Activated CD4-positive, alpha-beta T cell treated with anti-CD3 and anti-CD28 coated beads, Interleukin-2, Interleukin-4, amounts not matched to agents 100 ng/mL and 50 ng/mL, durations not matched to agents 16 hours and 8 hours (primary cell): ENCODE measurements around the gene FADS6.

Experiments
- DNase-seq: peaks from one replicate; pipeline ENCODE4 v3.0.0-alpha.2; 2020; ENCODE audit warnings: low spot score

FADS6 gene

GRCh38 chr17:74866198-74866835 is 27.1 kb downstream of the FADS6 start:
- no peak for DNase-seq

DNA sequence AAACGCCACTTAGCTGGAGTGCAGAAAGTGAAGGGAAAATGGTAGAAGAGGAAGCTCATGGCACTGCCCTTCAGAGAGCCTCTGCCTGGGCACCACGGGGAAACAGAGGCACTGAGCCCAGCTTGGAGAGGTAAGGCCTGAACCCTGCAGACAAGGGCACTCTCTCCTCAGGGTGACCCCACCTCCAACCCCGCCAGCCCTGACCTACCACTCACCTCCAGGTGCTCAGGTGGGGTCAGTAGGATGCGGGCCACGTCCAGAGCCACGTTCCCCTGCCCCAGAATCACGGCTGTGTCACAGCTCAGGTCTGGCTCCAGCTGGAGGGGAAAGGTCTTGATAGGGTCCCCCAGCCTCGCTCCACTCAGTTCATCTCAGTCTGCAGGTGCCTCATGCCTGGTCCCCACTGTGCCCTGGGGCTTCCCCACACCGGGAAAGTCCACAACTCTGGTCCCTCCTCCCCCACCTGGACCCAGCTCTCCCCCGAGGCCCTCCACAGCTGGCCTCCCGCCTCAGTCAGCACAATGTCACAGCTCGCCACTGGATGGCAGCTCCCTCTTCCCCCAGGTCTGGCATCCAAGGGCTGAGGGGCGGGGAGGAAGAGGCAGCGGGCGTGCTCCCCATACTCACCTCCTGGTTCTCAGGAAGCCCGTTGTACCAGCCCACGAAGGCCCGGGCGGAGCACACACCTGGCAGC is 27.8 kb downstream of the FADS6 start:
- no peak for DNase-seq

DNA sequence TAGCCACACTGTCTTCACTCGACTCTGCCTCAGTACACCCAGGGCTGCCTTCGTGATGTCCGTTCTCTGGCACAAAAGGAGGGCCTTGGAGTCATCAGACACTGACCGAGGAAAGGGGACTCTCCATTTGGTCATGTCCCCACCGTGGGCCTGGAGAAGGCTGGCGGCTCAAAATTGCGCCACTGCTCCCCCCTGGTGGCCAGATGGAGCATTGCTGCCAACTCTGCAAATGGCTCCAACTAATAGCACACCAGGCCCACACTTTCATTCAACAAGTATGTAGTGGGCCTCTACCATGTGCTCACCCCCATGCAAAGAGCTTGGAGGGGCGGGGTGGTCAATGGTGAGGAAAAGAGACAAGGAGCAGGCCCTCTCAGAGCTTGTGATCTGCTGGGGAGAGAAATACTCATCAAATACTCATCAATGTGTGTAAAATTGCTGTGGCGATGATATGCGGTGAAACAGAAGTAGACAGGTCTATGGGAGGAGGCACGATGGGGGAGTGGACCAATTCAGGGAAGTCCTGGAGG is 28.5 kb downstream of the FADS6 start:
- DNase-seq: peak; percentile 73

GRCh38 chr17:74864297-74864865 is 29.1 kb downstream of the FADS6 start:
- no peak for DNase-seq

DNA sequence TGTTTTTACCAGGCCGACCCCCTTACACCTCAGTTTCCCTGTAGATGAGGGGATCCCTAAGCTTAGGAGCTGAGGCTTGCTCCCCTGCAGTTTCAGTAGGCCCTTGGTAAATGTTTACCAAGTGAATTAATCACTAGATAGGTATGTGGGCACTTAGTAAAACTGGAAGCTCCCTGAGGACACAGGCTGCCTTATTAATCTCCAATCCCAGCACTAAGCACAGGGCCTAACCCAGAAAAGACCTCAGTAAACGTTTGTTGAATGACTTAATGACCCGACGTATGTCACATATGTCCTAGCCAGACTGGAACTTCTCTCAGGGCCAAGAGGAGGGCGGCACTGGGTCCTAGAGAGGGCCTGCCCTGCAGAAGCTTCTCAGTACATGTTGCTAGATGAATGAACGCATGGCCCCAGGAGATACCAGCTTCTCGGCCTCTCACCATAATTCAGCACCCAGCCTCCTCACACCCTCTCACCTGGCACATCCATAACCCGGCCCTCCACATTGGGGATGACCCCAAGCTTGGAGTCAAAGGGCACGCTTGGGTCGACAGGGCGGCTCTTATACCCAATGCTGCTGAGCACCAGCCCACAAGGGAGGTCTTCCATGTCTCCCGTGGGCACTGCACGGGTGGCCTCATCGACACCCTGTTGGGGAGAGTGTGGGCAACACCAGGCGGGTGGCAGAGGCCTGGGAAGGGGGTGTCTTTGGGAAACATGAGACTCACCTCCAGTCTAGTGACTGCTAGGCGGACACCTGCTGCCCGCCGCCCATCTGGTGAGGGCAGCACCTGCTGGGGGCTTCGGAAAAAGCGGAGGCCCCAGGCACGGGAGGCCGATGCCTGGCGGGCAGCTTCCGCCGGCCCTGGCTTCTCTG is 29.8 kb downstream of the FADS6 start:
- no peak for DNase-seq

- DNase-seq: no peak
Measured at GRCh38 chr17:74862919-74863318, 30.5 kb downstream of the FADS6 start.

GRCh38 chr17:74862108-74862901 is 31.1 kb downstream of the FADS6 start:
- DNase-seq: peak; percentile 62

- no peak for DNase-seq
Measured at GRCh38 chr17:74861662-74862107, 31.7 kb downstream of the FADS6 start.

DNA sequence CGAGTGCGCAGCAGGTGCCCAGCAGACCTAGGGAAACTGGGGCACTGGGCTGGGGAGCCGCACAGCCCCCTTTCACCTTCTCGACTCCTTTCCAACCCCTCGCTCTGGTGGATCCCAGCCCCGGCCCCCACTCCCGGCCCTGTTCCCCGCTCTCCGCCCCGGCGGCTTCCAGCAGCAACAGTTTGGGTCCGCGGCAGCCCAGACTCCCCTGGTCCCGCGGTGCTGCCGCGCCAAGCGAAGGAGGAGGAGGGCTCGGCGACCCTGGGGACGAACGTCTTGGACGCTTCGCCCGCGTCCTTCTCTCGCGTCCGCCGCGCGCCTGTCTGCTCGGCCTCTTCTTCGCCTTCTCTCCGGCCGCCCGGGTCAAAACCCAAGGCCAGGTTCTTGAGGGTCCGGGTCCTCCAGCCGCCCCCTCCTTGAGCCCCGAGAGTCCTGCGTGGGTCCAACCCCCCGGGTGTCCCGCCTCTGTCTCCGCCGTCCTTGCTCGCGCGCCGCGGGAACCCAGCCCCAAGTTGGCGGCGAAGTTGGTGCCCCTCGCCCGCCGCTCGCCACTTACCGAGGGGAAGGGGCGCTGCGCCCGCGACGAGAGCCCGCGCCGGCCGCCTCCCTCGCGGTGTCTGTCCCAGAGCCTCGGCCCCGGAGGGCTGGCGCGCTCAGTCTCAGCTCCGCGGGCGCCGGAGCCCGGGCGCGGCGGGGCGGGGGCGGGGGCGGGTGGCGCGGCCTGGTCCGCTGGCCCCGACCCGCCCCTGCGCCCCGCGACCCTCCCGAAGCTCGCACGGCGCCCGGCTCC is 32.4 kb downstream of the FADS6 start:
- no peak for DNase-seq

DNA sequence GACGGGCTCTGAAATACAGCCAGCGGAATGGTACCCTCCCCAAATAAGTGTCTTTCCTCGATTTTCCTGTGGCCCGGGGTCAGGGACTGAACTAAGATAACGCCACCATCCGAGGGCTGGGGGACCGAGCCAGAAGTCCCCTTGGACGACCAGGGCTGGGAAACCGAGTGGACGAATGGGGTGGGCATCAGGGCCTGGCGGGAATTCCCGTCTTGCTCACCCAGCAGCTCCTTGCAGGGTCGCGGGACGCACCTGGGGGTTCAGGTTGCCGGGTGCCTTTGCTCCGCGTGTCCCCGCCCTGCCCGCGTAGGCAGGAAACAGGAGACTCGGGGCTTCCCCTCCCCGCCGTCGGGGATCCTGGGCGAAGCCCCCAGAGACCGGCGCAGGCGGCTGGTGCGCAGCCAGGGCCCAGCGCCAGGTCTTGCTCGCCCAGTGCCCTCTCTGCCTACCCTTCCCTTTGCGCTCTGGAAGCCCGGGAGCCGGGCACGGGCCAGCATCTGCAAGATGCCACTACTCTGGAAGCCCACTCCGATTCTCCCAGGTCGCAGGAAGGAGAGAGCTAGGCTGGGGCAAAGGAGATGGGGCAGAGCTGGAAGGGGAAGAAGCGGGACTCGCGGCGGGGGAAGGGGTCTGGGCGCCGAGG is 33.1 kb downstream of the FADS6 start:
- no peak for DNase-seq

DNA sequence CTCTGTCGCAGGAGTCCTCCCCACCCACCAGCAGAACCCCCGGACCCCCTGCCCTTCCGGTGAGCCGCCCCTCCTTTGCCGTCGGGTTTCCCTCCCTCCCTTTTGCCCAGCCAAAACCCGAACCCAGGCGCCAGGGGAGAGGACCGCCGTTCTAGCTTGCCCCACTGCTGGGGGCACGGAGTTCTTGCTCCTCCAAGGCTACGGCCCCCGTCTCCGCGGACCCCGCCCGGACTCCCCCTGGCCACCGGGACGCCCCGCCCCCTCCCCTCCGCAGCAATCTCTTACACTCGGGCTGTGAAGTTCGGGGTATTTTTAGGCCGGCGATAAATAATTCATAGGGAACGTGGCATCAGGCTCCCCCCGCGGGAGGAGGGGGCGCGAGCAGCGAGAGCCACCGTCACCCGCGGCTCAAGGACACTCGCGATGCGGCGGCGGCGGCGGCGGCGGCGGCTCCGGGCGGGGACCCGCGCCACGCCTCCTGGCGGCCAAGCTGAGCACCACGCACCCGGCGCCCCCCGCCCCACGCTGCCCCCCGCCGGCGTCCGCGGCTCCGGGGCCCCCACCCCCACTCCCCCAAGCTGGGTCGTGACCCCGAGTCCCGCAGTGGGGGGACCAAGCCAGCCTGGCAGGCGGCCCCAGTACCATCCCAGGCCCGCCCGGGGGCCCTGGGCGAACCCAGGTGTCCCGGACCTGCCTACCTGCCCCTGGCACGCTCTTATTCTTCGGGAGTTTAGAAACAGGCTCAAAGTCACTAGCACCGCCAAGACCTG is 33.8 kb downstream of the FADS6 start, which contains the start of gene GRIN2C:
GRIN2C (minus strand) TSS at position 427 of the 770 bp plus-strand sequence. CDS start 4,793 bp downstream, outside the sequence.
- DNase-seq: no peak

DNA sequence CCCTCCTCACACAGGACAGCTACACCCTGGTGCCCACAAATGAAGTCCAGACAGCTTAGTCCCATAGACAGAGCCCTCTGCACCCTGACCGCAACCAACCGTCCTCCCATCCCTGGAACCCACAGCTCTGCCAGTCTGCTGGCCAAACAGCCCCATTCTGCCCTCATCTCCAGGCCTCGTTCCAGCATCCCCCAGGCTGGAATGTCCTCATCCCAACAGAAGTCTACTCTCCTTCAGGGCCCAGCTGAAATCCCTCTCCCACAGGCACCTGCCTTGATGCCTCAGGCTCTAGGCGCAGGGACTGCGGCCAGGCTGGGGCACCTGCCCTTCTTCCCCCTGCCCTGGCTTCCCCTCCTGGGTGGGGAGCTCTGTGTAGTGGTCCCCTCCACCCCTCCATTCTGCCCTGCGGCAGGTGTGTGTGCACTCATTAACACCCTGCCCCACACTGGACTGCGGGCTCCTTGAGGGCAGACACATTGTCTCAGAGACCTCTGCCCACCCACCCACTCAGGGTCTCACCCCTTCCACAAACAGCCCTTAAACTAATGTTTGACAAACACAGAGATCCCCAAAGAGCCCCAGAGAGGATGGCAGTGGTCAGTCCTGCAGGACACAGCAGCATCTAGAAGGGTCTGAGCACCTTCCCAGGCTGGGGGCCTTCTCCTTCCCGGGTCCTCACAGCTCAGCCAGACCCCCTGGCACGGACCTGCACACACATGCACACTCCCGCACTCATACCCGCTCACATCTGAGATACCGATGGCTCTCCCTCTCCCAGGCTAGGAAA is 34.6 kb downstream of the FADS6 start:
- DNase-seq: no peak

DNA sequence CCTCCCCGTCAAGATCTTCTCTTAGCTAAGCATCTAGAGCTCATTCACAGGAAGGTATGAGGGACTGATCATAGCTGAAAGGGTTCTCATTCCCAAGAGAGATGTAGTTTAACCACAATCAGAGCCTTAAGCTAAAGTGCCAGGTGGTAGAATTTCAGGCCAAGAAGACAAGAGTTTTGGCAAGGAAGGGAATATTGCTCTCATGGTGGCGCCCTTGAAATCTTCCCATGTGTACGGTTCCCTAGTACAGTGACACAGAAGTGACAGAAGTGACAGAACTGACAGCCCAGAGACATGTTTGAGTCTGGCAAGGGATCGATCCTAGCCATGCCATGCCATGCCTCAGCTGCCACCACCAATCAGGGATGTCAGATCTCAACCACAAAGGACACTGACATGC is 36.2 kb downstream of the FADS6 start:
- no peak for DNase-seq

GRCh38 chr17:74856112-74856511 is 37.3 kb downstream of the FADS6 start:
- no peak for DNase-seq

DNA sequence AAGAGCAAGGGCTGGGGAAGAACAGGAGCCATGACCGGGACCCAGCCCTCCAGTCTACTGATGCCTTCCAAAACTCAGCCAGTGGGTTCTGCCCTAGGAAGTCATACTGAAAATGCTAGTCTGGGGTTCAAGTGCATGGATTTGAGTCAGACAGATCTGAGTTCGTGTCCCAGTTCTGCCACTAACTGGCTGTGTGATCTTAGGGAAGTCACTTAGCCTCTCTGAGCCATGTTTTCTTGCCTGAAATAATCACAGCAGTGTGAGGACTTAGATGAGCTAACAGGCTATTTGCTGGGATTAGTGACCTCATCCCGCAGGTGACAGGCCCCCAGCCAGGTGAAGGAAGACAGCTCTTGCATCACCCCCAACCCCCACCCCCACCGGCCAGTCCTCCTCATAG is 38.1 kb downstream of the FADS6 start:
- DNase-seq: no peak

- no peak for DNase-seq
Measured at GRCh38 chr17:74854792-74855191, 38.6 kb downstream of the FADS6 start.

- no peak for DNase-seq
Measured at GRCh38 chr17:74853669-74854068, 39.8 kb downstream of the FADS6 start.

DNA sequence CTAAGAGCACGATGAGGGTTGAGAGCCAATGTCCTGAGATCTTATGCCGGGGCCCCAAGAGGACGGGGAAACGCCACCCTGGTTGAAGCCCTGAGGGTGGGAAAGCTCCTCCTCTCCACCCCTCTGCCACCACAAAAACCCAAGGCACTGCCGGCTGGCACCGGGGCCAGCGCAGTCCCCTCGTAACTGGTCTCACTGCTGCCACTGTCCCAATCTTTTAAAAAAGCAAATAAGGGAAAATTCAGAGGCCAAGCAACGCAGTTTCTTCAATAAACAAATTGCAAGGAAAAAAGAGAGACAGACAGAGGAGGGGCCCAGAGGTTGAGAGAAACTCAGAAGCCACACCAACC is 40.4 kb downstream of the FADS6 start:
- no peak for DNase-seq
